ENCODE results near the gene MRC1.

MRC1 gene

DNA sequence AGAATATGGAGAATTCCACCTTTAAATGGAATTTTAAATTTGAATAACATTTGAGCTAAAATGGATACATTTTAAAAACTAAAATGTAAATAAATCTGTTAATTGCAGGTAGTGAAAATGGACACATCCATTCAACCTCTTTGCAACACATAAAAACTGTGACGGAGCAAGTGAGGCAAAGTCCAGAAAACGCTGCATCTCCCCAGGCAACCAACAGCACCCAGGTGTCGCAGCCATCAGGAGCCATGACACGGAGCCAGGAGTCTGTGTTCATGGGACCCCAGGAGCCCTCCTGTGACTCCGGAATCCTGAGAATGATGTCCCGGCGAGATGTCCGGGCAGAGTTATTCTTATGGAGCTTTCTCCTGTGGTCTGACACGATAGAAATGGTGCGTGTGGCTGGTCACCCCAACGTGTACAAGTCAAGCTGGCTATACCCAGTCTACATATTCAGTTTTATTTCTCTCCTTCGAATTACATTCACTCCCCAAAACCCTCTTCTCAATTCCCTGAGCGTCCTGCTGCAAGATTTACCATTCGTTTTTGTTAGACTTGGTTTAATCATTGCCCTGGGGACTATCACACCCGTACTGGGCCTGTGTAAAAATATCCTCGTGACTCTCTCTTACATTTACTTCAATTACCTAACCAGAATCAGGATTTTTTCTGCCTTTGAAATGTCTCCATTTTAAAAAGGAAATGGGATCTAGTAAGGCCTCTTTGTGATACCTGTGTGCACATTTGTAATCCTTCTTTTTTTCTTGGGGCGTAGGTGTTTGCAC is 13.1 kb upstream of the MRC1 start:
- DNase-seq, result no peak

DNA sequence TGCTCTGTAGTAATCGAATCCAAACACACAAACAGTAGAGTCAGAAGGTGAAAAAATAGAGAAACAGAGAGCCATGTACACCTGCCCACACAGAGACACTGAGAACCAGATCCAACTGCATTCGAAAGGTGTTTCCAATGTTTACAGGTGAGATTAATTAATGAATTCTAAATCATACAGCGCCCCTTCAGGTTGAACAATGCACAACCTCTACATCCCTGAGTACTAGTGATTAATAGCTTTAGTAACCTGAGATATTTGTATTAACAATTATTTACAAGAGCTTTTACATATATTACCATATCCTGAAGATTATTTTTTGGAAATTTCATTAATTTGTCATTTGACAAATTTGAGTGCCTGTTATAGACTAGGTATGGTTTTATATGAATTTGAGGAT is 7.6 kb upstream of the MRC1 start:
- no peak for DNase-seq

DNA sequence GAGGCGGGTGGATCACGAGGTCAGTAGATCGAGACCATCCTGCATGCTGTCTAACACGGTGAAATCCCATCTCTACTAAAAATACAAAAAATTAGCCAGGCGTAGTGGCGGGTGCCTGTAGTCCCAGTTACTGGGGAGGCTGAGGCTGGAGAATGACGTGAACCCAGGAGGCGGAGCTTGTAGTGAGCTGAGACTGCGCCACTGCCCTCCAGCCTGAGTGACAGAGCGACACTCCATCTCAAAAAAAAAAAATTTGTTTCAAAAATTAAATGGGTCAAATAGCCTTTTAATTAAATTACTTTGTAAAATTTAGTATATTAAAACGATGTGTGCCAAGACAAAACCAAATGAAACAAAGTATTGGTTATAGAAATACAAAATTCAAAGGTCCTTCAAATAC is 6.8 kb upstream of the MRC1 start:
- DNase-seq, result no peak

DNA sequence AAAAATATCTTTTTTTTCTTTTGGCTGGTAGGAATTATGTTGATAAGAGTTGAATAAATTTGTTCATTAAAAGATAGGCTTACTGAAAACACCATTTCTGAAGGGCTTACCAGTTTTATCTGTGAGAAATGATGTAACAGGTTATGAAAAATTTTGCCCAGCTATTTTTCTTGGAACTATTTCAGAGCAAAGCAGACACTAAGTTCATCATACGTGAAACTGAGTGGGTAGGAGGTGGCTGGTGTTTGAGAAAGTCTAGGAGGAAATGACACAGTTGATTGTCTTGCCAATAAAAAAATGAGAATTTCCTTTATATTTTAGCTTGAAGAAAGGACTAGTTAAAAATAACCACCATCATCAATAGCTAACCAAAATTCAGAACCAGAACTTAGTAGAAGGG is 6.2 kb upstream of the MRC1 start:
- no peak for DNase-seq

DNA sequence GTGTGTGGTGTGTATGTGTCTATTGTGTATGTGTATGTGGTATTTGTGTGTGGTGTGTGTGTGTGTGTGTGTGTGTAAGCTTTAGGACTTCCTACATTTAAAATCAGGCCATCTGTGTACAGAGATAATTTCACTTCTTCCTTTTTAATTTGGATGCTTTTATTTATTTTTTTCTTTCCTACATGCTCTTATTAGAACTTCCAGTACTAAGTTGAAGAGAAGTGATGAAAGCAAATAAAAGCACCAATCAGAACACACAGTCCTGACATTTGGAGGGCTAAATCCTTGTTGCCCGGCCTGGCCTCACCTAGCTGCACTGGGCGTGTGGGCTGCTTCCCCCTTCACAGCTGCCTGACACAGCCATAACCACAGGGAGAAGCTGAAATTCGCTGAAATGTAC is 3.8 kb upstream of the MRC1 start:
- DNase-seq, result no peak

DNA sequence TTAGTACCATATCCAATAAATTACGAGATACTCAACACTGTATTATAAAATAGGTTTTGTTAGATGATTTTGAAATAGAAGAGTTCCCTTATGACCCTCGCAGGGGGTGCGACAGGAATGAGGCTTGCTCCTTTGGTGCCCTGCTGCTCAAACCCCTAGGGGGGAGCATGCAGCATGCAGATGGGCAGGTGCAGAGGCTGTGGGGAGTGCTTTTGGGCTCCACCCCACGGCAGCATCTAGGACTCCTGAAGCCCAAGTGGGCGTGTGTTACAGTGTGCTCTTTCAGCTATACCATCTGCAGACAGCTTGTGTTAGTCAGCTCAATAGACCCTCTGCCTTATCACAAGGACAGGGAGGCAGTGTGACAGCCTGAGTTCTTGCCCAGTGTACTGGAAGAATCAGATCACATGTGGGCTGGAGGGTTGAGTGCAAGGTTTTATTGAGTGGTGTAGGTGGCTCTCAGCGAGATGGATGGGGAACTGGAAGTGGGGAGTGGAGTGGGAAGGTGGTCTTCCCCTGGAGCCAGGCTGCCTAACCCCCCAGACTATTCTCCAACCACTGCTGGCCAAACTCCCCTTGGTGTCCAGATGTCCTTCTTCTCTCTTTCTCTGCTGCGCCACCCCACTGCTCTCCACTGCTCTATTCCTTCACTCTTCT is 3.1 kb upstream of the MRC1 start:
- DNase-seq, result no peak

DNA sequence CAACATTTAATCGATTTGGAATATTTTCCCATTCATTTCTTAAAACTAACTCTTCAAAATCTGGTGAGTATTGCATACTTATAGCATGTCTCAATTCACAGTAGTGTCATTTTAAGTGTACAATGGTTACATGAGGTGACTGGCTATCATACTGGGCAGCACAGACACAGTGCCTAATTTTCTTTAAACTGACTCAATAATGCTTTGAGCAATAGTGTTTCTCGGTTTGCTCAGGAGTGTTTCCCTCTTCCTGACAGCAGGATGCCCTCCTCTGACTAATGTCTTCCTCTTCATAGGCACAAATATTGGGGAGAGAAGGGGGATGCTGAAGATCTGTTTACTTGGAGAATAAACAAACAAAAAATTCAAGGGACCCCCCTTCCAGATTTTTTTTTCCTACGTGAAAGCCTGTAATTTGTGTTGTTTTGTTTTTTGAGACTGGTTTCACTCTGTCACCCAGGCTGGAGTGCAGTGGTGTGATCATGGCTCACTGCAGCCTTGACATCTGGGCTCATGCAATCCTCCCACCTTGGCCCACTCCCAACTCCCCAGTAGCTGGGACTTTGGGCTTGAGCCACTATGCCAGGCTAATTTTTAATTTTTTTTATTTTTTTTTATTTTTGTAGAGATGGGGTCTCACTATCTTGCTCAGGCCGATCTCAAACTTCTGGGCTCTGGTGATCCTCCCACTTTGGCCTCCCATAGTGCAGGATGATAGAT is 2.2 kb downstream of the MRC1 start:
- DNase-seq, result no peak

DNA sequence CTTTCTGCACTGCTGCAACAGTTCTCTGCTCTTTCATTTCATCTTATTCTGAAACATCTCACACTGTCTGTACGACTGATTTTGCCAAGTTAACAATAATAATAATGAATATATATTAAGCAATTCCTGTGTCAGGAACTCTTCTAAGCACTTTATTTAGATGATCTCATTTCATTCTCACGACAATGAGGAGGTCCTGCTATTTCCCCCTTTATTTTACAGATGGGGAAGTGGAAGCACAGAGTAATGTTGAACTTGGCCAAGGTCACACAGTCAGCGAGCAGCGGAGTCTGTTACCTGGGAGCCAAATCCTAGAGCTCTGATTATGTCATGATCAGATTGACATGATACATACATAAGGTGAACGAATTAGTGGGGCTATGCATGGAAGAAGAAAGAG is 5.8 kb downstream of the MRC1 start:
- no peak for DNase-seq

DNA sequence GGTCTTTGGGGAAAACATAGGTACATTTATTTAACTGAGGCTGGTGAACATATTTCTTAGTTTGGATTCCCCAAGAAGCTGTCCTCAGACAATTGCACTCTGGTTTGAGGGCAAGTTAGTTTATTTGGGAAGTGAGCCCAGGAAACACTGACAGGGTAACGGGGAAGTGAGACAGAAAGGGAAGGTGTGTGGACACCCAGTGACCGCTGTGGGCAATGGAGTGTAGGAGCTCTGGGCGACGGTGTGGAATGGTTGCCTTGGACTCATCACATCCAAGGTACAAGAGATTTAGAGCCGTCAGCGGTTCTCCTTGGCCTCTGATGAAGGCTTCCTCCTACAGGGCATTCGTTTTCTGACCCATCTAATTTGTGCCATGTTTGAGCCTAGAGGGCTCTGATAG is 7.1 kb downstream of the MRC1 start:
- no peak for DNase-seq

DNA sequence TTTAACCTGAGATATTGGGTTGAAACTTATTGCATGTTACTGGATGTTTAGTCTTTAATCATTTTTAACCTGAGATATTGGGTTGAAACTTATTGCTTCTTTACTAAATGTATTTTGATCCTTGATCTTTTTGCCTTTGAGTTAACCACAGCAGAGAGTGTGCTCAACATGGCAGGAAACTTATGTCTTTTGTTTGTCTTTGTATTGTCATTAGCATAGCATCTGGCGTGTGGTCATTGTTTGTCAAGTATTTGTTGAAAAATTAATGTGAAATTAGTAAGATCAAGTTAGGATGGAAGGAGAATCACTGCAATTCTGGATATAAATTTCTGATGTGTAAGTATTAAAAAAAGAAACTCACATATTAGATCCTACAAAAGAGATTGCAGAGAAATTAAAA is 8.2 kb downstream of the MRC1 start:
- DNase-seq, result no peak

DNA sequence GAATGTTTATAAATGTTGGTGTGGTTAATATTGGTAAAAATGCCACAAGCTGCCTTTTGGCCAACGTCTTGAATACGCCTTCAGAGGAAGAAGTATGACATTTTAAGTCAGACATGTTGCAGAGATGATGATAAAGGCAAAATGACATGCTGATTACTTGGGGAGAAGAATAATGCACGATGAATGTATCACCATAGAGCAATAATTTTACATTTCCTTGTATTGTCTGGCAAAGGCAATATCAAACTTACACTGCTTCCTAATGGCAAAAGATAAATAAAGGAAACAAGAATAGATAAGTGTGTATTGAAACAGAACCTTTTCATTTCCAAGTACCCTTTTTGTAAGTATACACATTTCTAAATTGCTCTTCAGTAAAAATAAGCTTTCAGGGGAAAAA is 8.6 kb downstream of the MRC1 start:
- no peak for DNase-seq

DNA sequence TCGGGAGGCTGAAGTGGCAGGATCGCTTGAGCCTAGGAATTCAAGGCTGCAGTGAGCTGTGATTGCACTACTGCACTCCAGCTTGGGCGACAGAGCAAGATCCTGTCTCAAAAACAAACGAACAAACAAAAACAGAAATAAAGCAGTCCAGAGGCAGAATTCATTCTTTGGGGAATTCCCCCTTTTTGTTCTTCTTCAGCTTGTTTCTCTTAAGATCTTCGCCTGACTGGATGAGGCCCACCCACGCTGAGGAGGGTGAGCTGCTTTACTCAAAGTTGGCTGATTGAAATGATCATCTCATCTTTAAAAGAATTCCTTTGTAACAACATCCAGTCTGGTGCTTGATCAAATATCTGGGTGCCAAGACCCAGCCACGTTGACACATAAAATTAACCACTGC is 10.7 kb downstream of the MRC1 start:
- DNase-seq, result no peak

DNA sequence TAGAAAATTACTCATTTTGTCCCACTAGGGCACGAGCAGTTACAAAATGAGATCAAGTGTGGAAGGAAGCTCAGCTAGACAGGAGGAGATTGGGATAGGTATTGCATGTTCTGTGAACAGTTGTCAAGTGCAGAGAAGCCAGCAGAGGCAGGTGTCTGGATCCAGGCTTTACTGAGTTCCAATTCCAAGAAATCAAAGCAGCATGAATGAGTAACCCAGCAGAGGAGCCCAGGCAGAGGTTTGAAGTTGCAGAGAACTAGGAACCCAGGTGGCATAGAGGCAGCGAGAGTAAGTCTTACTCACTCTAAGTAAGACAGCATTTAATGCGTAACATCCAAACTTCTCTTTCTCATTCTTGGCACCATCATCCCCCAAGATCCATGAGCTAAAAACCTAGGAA is 11.8 kb downstream of the MRC1 start:
- DNase-seq, result no peak

DNA sequence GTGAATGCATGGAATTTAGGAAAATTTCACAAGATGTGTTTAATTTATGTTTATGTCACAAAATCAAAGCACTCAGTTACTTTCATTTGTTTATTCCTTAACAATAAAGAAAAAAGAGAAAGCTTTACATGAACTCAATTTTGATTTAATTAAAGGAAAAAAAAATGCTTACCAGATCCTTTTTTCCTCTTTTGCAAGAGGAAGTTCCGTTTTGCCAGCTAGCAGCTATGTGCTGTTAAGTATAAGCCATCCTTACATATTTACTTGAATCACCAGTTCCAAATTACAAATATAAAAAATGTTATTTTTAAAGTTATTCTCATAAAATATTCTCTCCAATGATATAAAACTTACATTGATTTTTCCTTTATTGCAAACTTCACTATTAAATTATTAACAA is 12.7 kb downstream of the MRC1 start:
- no peak for DNase-seq

DNA sequence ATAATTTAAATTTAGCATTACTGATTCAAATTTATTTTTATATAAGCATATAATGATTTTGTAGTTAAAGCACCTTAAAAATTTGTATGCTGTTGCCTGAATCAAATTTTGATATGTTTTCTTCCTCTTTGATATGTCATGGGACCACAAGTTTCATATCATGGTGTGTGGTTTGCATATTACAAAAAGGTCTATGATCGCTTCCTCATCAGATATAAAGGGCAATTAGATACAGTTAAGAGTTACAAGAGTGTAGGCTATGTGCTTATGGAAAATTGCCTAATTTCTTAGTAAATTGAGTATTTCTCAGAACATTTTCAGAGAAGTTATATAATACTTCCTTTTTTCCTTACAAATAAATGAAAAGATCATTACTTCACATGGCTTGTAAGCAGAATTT is 22.2 kb downstream of the MRC1 start:
- no peak for DNase-seq

DNA sequence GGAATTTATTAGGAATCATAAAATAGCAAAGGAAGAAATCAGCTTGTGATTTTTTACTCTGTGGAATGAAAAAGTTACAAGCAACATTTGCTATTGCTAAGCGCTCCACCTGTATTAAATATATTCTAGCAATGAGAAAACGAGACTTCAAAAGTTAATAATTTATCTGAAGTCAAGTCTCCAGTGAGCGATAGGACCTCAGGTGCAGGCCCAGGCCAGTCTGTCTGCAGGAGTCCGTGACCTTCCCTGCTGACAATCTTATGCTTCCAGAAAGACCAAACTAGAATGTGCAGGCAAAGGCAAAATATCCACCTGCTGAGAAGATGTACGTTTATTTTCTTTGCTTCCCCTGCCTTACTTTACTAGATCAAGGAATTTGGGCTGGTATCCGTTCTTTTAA is 22.7 kb downstream of the MRC1 start:
- no peak for DNase-seq

DNA sequence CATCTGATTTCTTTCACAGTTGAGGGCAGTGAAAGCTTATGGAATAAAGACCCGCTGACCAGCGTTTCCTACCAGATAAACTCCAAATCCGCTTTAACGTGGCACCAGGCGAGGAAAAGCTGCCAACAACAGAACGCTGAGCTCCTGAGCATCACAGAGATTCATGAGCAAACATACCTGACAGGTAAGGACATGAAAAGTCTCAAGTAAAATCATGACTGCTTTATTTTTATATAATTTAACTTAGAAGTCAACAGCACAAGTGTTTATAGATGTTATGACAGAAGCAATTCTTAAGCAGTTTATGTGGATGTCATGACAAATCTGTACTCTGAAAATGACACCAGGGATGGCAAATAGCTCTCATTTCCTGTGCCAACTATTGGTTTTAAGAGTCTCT is 24.5 kb downstream of the MRC1 start:
- DNase-seq, result no peak

DNA sequence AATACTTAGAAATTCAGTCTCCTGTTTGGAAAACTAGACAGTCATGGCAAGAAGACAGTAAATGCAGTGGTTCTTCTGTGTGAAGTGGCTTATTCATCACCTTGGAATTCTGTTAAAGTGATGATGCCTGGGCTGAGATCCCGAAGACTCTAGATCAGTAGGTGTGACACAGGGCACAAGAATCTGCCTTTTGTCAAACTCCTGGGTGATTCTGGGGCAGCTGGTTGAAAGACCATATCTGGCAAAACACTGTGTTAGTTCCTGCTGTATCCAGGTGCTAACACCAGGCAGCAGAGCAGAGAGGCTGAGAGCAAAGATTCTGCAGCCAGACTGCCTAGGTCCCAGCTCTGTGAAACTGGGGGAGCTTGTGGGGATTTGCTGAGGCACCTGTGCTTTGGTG is 26.5 kb downstream of the MRC1 start:
- no peak for DNase-seq

DNA sequence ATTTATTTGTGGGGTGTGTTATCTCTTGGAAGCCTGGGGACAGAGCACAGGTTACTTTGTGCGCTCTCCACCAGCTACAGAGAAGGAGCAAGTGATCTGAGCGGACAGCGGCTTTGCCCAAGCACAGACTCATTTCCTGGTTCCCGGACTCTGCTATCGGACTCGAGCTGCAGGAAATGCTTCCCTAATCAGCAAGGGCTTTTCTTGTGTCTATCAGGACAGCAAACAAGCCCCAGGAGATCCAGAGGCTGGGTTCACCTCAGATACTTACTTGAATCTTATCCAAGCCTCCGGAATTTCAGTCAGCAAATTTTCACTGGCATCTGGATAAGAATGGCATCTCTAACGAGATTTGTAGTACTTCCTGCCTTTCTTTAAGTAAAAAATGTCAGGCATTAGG is 27.8 kb downstream of the MRC1 start:
- no peak for DNase-seq

DNA sequence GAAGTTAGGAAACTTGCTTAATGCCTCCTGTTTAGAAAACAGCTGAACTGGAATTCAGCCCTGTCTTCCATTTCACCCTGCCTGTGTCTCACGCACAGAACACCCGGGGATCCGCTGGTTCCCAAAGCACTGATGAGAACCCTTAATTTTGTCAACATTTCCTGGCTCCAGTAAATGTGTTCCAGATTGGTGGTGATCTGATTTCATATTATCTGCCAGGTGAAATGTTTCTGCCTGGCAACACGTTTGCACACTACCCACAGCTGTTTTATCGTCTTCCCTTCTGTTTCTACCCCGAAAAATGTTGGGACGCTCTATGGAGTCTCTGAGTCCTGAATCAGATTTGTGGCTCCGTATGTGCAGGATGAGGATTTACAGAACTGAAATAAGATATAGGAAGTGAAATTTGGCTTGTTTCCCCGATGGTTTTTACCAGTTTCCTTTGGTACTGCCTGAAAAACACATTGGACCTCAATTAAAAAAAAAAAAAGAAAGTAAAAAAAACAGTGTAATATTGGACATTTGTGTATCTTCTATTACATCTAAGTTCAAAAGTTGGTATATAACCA is 29.0 kb downstream of the MRC1 start:
- DNase-seq, result no peak

DNA sequence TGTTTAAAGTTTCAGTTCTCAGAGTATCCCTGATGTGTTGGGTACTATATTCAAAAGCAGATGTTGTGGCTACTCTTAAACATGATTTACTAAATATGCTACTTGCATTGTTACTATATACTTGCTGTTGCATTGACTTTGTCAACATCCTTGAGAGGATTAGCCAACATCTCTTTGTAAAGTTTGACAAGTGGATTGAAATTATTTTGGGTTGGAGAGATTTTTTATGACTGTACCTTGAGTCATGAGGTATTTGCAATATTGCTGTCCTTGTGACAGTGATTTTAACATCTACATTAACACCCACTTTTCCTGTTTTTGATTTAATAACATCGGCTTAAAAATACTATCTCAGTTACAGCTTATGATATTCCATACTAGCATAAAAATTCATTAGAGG is 31.9 kb downstream of the MRC1 start:
- DNase-seq, result no peak

DNA sequence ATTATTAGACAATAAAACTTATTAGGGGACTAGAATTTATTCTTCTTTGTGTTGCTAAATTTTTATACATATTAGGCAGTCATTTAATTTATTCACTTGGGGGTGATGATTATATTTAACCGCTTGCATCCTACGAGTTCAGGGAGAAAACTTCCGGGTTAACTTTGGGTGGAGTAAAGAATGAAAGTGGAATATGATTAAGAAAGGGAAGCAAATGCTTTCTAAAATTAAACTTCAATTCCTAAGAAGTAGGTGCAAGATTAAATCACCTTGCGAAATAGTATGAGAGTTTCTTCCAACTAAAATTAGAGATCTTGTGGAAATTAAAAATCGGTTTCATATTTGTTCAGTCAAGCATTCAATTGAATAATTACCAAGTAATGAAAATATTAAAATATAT is 33.5 kb downstream of the MRC1 start:
- DNase-seq, result no peak

DNA sequence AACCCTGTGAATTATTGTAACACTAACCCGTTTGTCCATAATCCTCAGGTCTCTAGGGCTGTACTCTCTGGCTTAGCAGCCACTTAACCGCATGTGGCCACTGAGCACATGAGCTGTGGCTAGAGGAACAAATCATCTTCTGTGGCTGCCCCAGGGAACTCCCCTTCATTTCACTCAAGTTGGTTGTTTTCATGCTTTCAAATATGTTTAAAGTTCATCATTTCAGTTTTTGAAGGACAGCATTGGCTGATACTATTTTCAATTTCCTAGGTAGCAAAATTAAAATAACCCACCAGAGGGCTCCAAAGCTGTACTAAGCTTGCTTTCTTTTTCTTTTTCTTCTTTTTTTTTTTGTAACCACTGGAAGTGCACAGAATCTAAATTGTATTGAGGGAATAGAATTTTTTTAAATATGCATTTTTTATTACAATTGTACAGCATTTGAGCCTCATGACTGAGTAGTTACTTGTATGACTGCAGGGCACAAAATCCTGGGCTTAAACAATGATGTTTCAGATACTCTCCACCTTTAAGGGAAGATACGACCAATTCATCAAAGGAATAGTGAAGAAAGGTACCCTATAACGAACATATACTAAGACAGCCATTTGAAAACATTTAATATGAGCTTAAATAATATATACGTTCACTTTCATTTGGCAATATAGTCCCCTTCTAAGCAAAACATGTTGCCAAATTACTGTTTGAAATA is 38.6 kb downstream of the MRC1 start:
- DNase-seq, result peak; percentile 1
